Measurements from ENCODE around the gene ECI2. TPM values are rescaled to one million over a fixed set of nuclear protein-coding genes. Genes with fewer than 3 reads are reported as not detected.
A peak's percentile ranks its signal among the peaks of the same experiment; 100 is the strongest.

The ECI2 gene
- 33.4 and 49.1 TPM in 2 replicates for total RNA-seq (ENCODE audit: low replicate concordance)

- peak within 1 kb of the TSS; percentile 94 for H2AFZ ChIP-seq (replicated peaks)
- H3K36me3 Mint-ChIP-seq = peaks cover 24% of the 10 kb centered on the region
- H3K27ac ChIP-seq = no peak within 1 kb of the TSS
- H3K4me3 ChIP-seq = peak within 1 kb of the TSS; percentile 81
- H3K9ac ChIP-seq = no peak within 1 kb of the TSS
- H3K27ac Mint-ChIP-seq = no peak within 1 kb of the TSS
- DNase-seq (ENCODE audit: low spot score) = peak; percentile 92
- no peaks in the 10 kb centered on the region for H3K9me3 ChIP-seq (ENCODE audit: low read depth)
- H3K4me3 Mint-ChIP-seq = peak within 1 kb of the TSS; percentile 90
- H3K4me1 Mint-ChIP-seq = peaks cover 22% of the 10 kb centered on the region
- peaks cover 6% of the 10 kb centered on the region for H3K27me3 ChIP-seq
- TF ChIP-seq EZH2phosphoT487 (IDR thresholded peaks at IDR 0.05) = no peak
- TF ChIP-seq EZH2 (IDR thresholded peaks at IDR 0.05) = no peak
- no peak for TF ChIP-seq CTCF (IDR thresholded peaks at IDR 0.05)
- H3K79me2 ChIP-seq (ENCODE audit: low read depth) = no peaks in the 10 kb centered on the region
- peaks cover 5% of the 10 kb centered on the region for H3K27me3 Mint-ChIP-seq (ENCODE audit: insufficient read depth, low read depth)
- H3K9me3 Mint-ChIP-seq = peaks cover 13% of the 10 kb centered on the region
- H4K20me1 ChIP-seq (ENCODE audit: low read depth) = no peaks in the 10 kb centered on the region
- peaks cover 24% of the 10 kb centered on the region for H3F3A ChIP-seq (ENCODE audit: low read depth)
- peaks cover 4% of the 10 kb centered on the region for H3K36me3 ChIP-seq
- peaks cover 15% of the 10 kb centered on the region for H3K4me1 ChIP-seq
- peak within 1 kb of the TSS; percentile 89 for H3K4me2 ChIP-seq
Observed at GRCh38 chr6:4134841-4135664, at the start of gene ECI2. Gene ECI2 (minus strand): TSS chr6:4135575. CDS start chr6:4135560, 15 bp downstream.

- no peak overlapping the region for H3K4me3 ChIP-seq
- H3K27ac Mint-ChIP-seq = no peak overlapping the region
Observed at GRCh38 chr6:4180652-4181255, 45.4 kb upstream of the ECI2 start.

GRCh38 chr6:4179960-4180651, 44.7 kb upstream of the ECI2 start:
- H3K4me1 Mint-ChIP-seq = no peaks in the 10 kb centered on the region
- Histone ChIP-seq H3F3A (ENCODE audit: low read depth) (no peaks in the 10 kb centered on the region), H3K27ac (no peak overlapping the region), H3K9me3 (ENCODE audit: low read depth) (no peaks in the 10 kb centered on the region), H3K27me3 (no peaks in the 10 kb centered on the region), H3K4me3 (no peak overlapping the region), H3K79me2 (ENCODE audit: low read depth) (no peaks in the 10 kb centered on the region), H3K9ac (no peak overlapping the region), H2AFZ (replicated peaks) (peak overlapping the region; percentile 73), H3K4me2 (no peak overlapping the region), H3K4me1 (peaks cover 6% of the 10 kb centered on the region), H4K20me1 (ENCODE audit: low read depth) (no peaks in the 10 kb centered on the region), H3K36me3 (peaks cover 4% of the 10 kb centered on the region)
- peaks cover 4% of the 10 kb centered on the region for H3K9me3 Mint-ChIP-seq
- peaks cover 7% of the 10 kb centered on the region for H3K27me3 Mint-ChIP-seq (ENCODE audit: insufficient read depth, low read depth)
- no peak overlapping the region for H3K4me3 Mint-ChIP-seq
- DNase-seq (ENCODE audit: low spot score) = no peak
- no peaks in the 10 kb centered on the region for H3K36me3 Mint-ChIP-seq
- no peak overlapping the region for H3K27ac Mint-ChIP-seq
- TF ChIP-seq EZH2 (IDR thresholded peaks at IDR 0.05) (no peak), CTCF (IDR thresholded peaks at IDR 0.05) (no peak), EZH2phosphoT487 (IDR thresholded peaks at IDR 0.05) (no peak)

More at GRCh38 chr6:4180652-4181255, 45.4 kb upstream of the ECI2 start:
- Histone ChIP-seq H3K9ac (no peak overlapping the region), H2AFZ (replicated peaks) (peak overlapping the region; percentile 73), H3K4me2 (no peak overlapping the region), H3F3A (ENCODE audit: low read depth) (no peaks in the 10 kb centered on the region), H3K4me1 (peaks cover 6% of the 10 kb centered on the region), H3K9me3 (ENCODE audit: low read depth) (no peaks in the 10 kb centered on the region), H3K36me3 (peaks cover 4% of the 10 kb centered on the region), H3K27me3 (no peaks in the 10 kb centered on the region), H4K20me1 (ENCODE audit: low read depth) (no peaks in the 10 kb centered on the region), H3K27ac (no peak overlapping the region), H3K79me2 (ENCODE audit: low read depth) (no peaks in the 10 kb centered on the region)
- Mint-ChIP-seq H3K4me1 (no peaks in the 10 kb centered on the region), H3K9me3 (peaks cover 9% of the 10 kb centered on the region), H3K36me3 (no peaks in the 10 kb centered on the region), H3K27me3 (ENCODE audit: insufficient read depth, low read depth) (peaks cover 8% of the 10 kb centered on the region), H3K4me3 (no peak overlapping the region)
- DNase-seq (ENCODE audit: low spot score) = peak; percentile 12
- TF ChIP-seq CTCF (IDR thresholded peaks at IDR 0.05) = no peak
- TF ChIP-seq EZH2phosphoT487 (IDR thresholded peaks at IDR 0.05) = no peak
- TF ChIP-seq EZH2 (IDR thresholded peaks at IDR 0.05) = no peak
